Epithelial cell of esophagus (primary cell): ENCODE data around the gene LANCL1.
"Not testable (repeated sequence)": the region's sequence is repeated elsewhere in the genome, so short reads cannot be mapped to it uniquely, and the experiment has no call there.

Experiments used
- DNase-seq: peaks from one replicate; pipeline ENCODE4 v3.0.0; 2010; ENCODE audit warnings: low read depth
- H3K4me3 ChIP-seq: 2 replicates; pipeline ENCODE4 v1.5.1; 2011; ENCODE audit warnings: mild to moderate bottlenecking, low read length, control low read depth
- CTCF ChIP-seq: IDR thresholded peaks from 2 replicates; pipeline ENCODE4 v1.5.1; 2011; ENCODE audit warnings: low read depth, mild to moderate bottlenecking, low read length, control low read depth, inconsistent platforms; ENCODE audit not compliant: insufficient read depth; ENCODE audit errors: missing control alignments

Gene LANCL1

GRCh38 chr2:210459880-210460279 lies 16.7 kb downstream of the LANCL1 start:
- DNase-seq: no peak
- no peak for TF ChIP-seq CTCF
- H3K4me3 ChIP-seq: no peak overlapping the region

GRCh38 chr2:210459407-210459806 lies 17.2 kb downstream of the LANCL1 start:
- no peak for TF ChIP-seq CTCF
- no peak overlapping the region for H3K4me3 ChIP-seq
- no peak for DNase-seq

- DNase-seq: no peak
- TF ChIP-seq CTCF: no peak
- no peak overlapping the region for H3K4me3 ChIP-seq
Observed at GRCh38 chr2:210458395-210458794, 18.2 kb downstream of the LANCL1 start.

- DNase-seq: no peak
- TF ChIP-seq CTCF: no peak
- no peak overlapping the region for H3K4me3 ChIP-seq
Observed at GRCh38 chr2:210456571-210456970, 20.0 kb downstream of the LANCL1 start.

- no peak for DNase-seq
- no peak for TF ChIP-seq CTCF
- H3K4me3 ChIP-seq: no peak overlapping the region
Observed at GRCh38 chr2:210454336-210454735, 22.2 kb downstream of the LANCL1 start.

- DNase-seq: no peak
- no peak for TF ChIP-seq CTCF
- no peak overlapping the region for H3K4me3 ChIP-seq
Observed at GRCh38 chr2:210452194-210452593, 24.4 kb downstream of the LANCL1 start.

- not testable (repeated sequence) for DNase-seq, H3K4me3 ChIP-seq
Observed at GRCh38 chr2:210450942-210451341, 25.6 kb downstream of the LANCL1 start.

- no peak overlapping the region for H3K4me3 ChIP-seq
- DNase-seq: no peak
- TF ChIP-seq CTCF: no peak
Observed at GRCh38 chr2:210445732-210446131, 30.8 kb downstream of the LANCL1 start.
